NB4 (cell line): ENCODE results near the gene CTDSPL.

Source experiments
- DNase-seq: peaks from one replicate; pipeline ENCODE4 v3.0.0; 2010; ENCODE audit warnings: low read depth
- H3K4me3 ChIP-seq: one replicate; pipeline ENCODE4 v1.5.1; 2011; ENCODE audit warnings: mild to moderate bottlenecking, low read depth, low read length, moderate library complexity
- CTCF ChIP-seq: IDR thresholded peaks from one replicate; pipeline ENCODE4 v1.5.1; 2012; ENCODE audit warnings: low read depth, low read length
- MAX ChIP-seq: IDR thresholded peaks from 2 replicates; pipeline ENCODE4 v1.6.1; 2011; ENCODE audit warnings: low read depth, low read length
- MYC ChIP-seq: IDR thresholded peaks from 2 replicates; pipeline ENCODE4 v1.6.1; 2011; ENCODE audit warnings: low read depth, low read length
- POLR2A ChIP-seq: IDR thresholded peaks from 2 replicates; pipeline ENCODE4 v1.6.1; 2011; ENCODE audit warnings: mild to moderate bottlenecking; ENCODE audit not compliant: insufficient read length; ENCODE audit errors: extremely low read depth

CTDSPL gene

GRCh38 chr3:37991823-37992222 lies 130.1 kb downstream of the CTDSPL start:
- no peak overlapping the region for H3K4me3 ChIP-seq
- DNase-seq, result no peak
- TF ChIP-seq CTCF (no peak), POLR2A (no peak), MYC (no peak), MAX (no peak)

GRCh38 chr3:37992271-37993066 lies 130.8 kb downstream of the CTDSPL start:
- no peak overlapping the region for H3K4me3 ChIP-seq
- TF ChIP-seq MYC, result no peak
- no peak for TF ChIP-seq MAX
- no peak for TF ChIP-seq CTCF
- TF ChIP-seq POLR2A, result no peak
- DNase-seq, result no peak

GRCh38 chr3:37993067-37993455 lies 131.4 kb downstream of the CTDSPL start:
- H3K4me3 ChIP-seq, result no peak overlapping the region
- TF ChIP-seq MAX (no peak), CTCF (no peak), POLR2A (no peak), MYC (no peak)
- no peak for DNase-seq

GRCh38 chr3:37993460-37993819 lies 131.8 kb downstream of the CTDSPL start:
- peak overlapping the region; percentile 72 for H3K4me3 ChIP-seq
- TF ChIP-seq CTCF (no peak), MYC (no peak), MAX (no peak), POLR2A (no peak)
- no peak for DNase-seq

GRCh38 chr3:37993820-37994638 lies 132.3 kb downstream of the CTDSPL start:
- peak overlapping the region; percentile 72 for H3K4me3 ChIP-seq
- DNase-seq, result peak; percentile 91
- TF ChIP-seq MAX (peak; percentile 92), CTCF (no peak), POLR2A (peak; percentile 83), MYC (peak; percentile 97)
